Measurements from ENCODE around the gene EMILIN3.

EMILIN3 gene

DNA sequence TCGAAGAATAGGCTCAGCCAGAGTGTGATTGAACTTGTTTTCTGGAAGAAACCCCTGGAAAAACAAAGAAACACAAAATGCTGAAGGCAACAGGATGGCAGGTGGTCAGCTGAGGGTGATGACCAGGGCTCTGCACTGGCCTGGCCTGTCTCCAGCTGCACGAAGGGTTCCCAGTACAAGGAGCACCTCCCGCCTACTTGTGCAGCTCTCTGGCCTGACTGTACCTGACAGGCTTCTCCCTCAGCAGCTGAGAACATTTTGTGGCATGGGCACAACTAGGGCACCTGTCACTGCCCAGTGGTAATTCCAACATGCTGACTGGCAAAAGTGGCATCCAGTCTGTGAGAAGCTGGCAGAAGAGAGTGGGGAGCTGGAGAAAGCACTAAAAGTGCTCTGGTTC lies 38.8 kb upstream of the EMILIN3 start:
- no peak for DNase-seq (ENCODE audit: low read depth in 1 of 2, low spot score in 1 of 2)
- Histone ChIP-seq H3K4me3 (replicated peaks; ENCODE audit: insufficient read depth, low read length) (no peak overlapping the region), H3K27me3 (ENCODE audit: insufficient read depth, poor library complexity, severe bottlenecking) (no peaks in the 10 kb centered on the region), H3K27ac (replicated peaks) (no peak overlapping the region)
- TF ChIP-seq POLR2AphosphoS5 (IDR thresholded peaks at IDR 0.05; ENCODE audit: low read depth) (no peak), SPI1 (IDR thresholded peaks at IDR 0.05; ENCODE audit: borderline replicate concordance, low read depth) (no peak)

- Histone ChIP-seq H3K4me3 (replicated peaks; ENCODE audit: insufficient read depth, low read length) (no peak overlapping the region), H3K27ac (replicated peaks) (no peak overlapping the region), H3K27me3 (ENCODE audit: insufficient read depth, poor library complexity, severe bottlenecking) (no peaks in the 10 kb centered on the region)
- DNase-seq (ENCODE audit: low read depth in 1 of 2, low spot score in 1 of 2), result no peak
- TF ChIP-seq CTCF (IDR thresholded peaks at IDR 0.05; ENCODE audit: insufficient read depth, low read length) (no peak), REST (IDR thresholded peaks at IDR 0.05; ENCODE audit: insufficient replicate concordance, low read depth) (no peak), POLR2AphosphoS5 (IDR thresholded peaks at IDR 0.05; ENCODE audit: low read depth) (no peak), GABPA (IDR thresholded peaks at IDR 0.05; ENCODE audit: low read depth) (no peak), SPI1 (IDR thresholded peaks at IDR 0.05; ENCODE audit: borderline replicate concordance, low read depth) (no peak)
Measured at GRCh38 chr20:41403604-41404003, 37.0 kb upstream of the EMILIN3 start.

DNA sequence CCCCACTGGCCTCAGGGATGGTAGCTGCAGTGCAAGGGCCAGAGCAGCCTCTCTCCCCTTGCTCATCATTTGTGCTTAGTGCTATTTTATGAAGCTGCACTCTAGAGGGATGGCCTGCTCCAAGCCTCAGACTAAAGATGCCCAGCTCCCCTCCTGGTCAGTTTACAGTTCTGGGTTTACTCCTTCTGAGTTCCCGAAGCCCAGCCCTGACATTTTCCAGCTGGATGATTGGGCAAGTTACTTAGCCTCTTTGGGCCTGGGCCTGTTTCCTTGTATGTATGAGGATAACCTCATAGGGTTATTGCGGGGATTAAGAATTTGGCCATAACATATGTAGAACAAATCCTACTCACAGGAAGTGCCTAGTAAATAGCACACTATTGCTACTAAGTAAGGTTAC lies 31.8 kb upstream of the EMILIN3 start:
- H3K27ac ChIP-seq (replicated peaks), result no peak overlapping the region
- DNase-seq (ENCODE audit: low read depth in 1 of 2, low spot score in 1 of 2), result no peak
- H3K27me3 ChIP-seq (ENCODE audit: insufficient read depth, poor library complexity, severe bottlenecking), result no peaks in the 10 kb centered on the region
- TF ChIP-seq GABPA (IDR thresholded peaks at IDR 0.05; ENCODE audit: low read depth), result no peak
- no peak for TF ChIP-seq REST (IDR thresholded peaks at IDR 0.05; ENCODE audit: insufficient replicate concordance, low read depth)
- no peak for TF ChIP-seq POLR2AphosphoS5 (IDR thresholded peaks at IDR 0.05; ENCODE audit: low read depth)
- no peak for TF ChIP-seq CTCF (IDR thresholded peaks at IDR 0.05; ENCODE audit: insufficient read depth, low read length)
- TF ChIP-seq SPI1 (IDR thresholded peaks at IDR 0.05; ENCODE audit: borderline replicate concordance, low read depth), result no peak
- no peak overlapping the region for H3K4me3 ChIP-seq (replicated peaks; ENCODE audit: insufficient read depth, low read length)

DNA sequence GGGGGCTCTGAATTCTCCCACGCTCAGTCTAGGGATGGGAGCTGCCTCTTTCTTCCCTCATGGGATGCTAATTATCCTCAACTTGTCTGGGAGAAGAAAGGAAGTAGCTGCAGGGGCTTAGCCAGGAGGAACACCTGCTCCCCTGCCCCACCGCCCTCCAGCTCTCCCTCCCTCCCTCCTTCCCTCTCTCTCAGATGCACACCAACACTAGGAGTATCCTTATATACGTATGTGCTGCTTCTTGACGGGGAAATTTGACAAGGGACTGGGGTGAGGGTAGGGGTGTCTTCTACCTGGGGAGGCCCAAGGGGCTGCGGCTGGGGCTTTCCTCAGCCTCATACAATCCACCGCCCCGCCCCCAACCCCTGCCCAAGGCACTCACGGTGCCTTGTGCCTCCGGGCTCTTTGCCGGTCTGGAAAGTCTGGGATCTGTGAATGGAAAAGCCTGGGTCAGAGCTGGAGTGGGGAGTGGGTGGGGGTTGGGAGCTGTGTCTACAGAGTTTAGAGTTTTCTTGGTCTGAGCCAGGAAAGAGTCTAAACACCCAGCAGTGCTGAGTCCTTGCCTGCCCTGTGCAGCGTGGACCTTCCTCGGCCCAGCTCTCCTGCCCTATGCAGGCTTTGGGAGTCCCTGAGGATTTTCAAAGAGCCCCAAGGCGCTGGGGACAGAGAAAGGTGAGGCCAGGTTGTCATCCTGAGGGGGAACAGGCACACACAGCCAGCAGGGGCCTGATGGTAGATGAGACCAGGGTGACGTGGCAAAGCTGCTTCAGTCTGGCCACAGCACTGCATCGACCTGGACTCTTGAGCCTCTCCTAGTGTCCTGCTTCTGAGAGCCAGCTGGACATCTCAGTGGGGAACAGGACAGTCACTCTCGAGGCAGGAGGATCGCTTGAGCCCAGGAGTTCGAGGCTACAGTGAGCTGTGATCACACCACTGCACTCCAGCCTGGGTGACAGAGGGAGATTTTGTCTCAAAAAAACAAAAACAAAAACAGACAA lies 29.3 kb upstream of the EMILIN3 start:
- no peak overlapping the region for H3K4me3 ChIP-seq (replicated peaks; ENCODE audit: insufficient read depth, low read length)
- no peaks in the 10 kb centered on the region for H3K27me3 ChIP-seq (ENCODE audit: insufficient read depth, poor library complexity, severe bottlenecking)
- DNase-seq (ENCODE audit: low read depth in 1 of 2, low spot score in 1 of 2), result no peak

More for the DNA sequence above, 29.3 kb upstream of the EMILIN3 start:
- TF ChIP-seq POLR2AphosphoS5 (IDR thresholded peaks at IDR 0.05; ENCODE audit: low read depth) (no peak), SPI1 (IDR thresholded peaks at IDR 0.05; ENCODE audit: borderline replicate concordance, low read depth) (no peak), GABPA (IDR thresholded peaks at IDR 0.05; ENCODE audit: low read depth) (no peak), CTCF (IDR thresholded peaks at IDR 0.05; ENCODE audit: insufficient read depth, low read length) (no peak), REST (IDR thresholded peaks at IDR 0.05; ENCODE audit: insufficient replicate concordance, low read depth) (no peak)
- no peak overlapping the region for H3K27ac ChIP-seq (replicated peaks)
